ACC112 (cell line): Measurements from ENCODE around the gene SMIM41.
A peak's percentile ranks its signal among the peaks of the same experiment; 100 is the strongest.

Experiments used
- H2AFZ ChIP-seq: fragments of 200-600 bp; sonication (generic); one replicate; pipeline ENCODE4 v1.6.0; 2017; ENCODE audit warnings: antibody characterized with exemption, low read length; ENCODE audit not compliant: unreplicated experiment
- H3K27ac ChIP-seq: fragments of 200-600 bp; sonication (generic); 2 replicates; pipeline ENCODE4 v1.5.1; 2014; ENCODE audit warnings: low read depth, mild to moderate bottlenecking, antibody characterized with exemption, low read length, moderate library complexity
- H3K27me3 ChIP-seq: fragments of 200-600 bp; sonication (generic); 2 replicates; pipeline ENCODE4 v1.6.1; 2014; ENCODE audit warnings: mild to moderate bottlenecking, antibody characterized with exemption, low read length, moderate library complexity, mixed read lengths; ENCODE audit not compliant: insufficient read depth
- H3K36me3 ChIP-seq: fragments of 200-600 bp; sonication (generic); 2 replicates; pipeline ENCODE4 v1.6.1; 2016; ENCODE audit warnings: mild to moderate bottlenecking, antibody characterized with exemption, low read length, moderate library complexity, mixed read lengths; ENCODE audit not compliant: insufficient read depth
- H3K4me1 ChIP-seq: fragments of 200-600 bp; sonication (generic); one replicate; pipeline ENCODE4 v1.6.1; 2016; ENCODE audit warnings: low read length, mixed read lengths; ENCODE audit not compliant: insufficient read depth, unreplicated experiment, control insufficient read depth
- H3K4me3 ChIP-seq: fragments of 200-600 bp; sonication (generic); 2 replicates; pipeline ENCODE4 v1.5.1; 2014; ENCODE audit warnings: mild to moderate bottlenecking, low read depth, low read length
- H3K79me2 ChIP-seq: fragments of 200-600 bp; sonication (generic); one replicate; pipeline ENCODE4 v1.6.0; 2016; ENCODE audit warnings: low read length; ENCODE audit not compliant: control insufficient read depth, unreplicated experiment, insufficient read depth

SMIM41 gene

GRCh38 chr12:52059582-52060497 lies 19.7 kb upstream of the SMIM41 start:
- H3K27me3 ChIP-seq, result no peaks in the 10 kb centered on the region
- H3K36me3 ChIP-seq, result no peaks in the 10 kb centered on the region
- no peak overlapping the region for H3K27ac ChIP-seq
- H3K4me1 ChIP-seq, result peaks cover 19% of the 10 kb centered on the region
- H3K79me2 ChIP-seq, result no peaks in the 10 kb centered on the region
- H3K4me3 ChIP-seq, result no peak overlapping the region
- H2AFZ ChIP-seq, result no peak overlapping the region

DNA sequence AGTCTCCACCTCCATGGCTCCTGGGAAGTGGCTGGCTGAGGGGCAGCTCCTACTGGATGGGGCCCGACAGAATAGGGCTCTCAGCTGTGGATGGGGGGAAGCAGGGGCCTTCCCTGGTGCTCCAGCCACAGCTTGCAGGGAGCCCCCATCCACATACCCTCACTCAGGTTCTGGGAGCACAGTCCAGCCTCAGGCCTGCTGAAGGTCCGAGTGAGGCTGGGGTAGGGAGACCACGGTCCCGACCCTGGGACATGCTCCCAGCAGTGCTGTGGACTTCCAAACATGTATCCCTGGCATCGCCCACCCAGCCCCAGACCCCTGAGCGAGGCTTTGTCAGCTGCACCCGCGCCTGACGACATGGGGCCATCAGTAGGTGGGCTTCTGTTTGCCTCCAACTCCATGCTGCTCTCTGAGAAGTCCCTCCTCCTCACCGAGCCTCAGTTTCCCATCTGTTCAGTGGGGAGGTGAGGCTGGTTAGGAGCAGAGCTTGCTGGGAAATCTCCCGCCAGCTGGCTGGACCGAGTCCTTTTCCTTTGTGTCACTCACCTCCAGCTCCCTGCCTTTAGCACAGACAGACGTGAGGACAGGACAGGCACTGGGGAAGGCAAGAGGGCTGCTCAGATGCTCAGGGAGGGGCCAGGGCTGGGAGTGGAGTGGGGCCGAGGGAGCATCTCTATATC lies 18.9 kb upstream of the SMIM41 start:
- Histone ChIP-seq H3K4me3 (no peak overlapping the region), H3K36me3 (no peaks in the 10 kb centered on the region), H3K27ac (no peak overlapping the region), H3K27me3 (no peaks in the 10 kb centered on the region), H3K4me1 (peaks cover 22% of the 10 kb centered on the region), H3K79me2 (no peaks in the 10 kb centered on the region), H2AFZ (no peak overlapping the region)

DNA sequence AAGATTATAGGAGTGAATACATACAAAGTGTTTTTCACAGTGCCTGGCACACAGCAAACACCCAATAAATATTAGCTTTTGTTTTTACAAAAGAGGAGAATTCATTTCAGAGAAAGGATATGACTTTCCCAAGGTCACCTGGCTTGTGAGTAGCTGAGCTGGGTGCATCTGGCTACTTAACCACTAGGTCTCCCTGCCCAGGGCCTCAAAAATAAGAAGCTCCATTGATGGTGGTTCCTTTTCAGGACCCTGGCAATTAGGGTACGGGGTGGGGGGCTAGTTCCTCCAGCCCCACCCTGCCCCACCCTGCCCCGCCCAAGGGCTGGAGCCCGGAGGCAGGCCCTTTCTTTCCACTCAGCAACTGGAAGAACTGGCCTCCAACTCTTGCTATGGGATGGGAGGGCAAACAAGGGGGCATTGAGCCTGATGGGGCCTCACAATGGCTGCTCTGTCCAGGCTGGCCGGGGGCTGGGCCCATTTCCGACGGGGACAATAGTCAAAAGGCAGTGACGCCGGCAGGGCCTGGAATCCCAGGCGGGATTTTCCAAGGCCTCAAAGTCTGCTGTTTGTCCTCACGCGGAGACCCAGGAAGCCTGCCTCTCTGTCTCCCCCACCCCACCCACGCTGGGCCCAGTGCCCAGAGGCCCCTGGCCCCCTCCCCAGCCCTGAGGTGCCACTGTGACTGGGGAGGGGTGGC lies 17.9 kb upstream of the SMIM41 start:
- Histone ChIP-seq H3K79me2 (no peaks in the 10 kb centered on the region), H3K36me3 (no peaks in the 10 kb centered on the region), H3K27me3 (no peaks in the 10 kb centered on the region), H3K27ac (no peak overlapping the region), H3K4me1 (peaks cover 29% of the 10 kb centered on the region), H3K4me3 (no peak overlapping the region), H2AFZ (no peak overlapping the region)

- Histone ChIP-seq H3K27ac (peak overlapping the region; percentile 90; the same call in 1 of the 2 replicates), H3K36me3 (no peaks in the 10 kb centered on the region), H3K4me1 (peaks cover 34% of the 10 kb centered on the region)
Observed at GRCh38 chr12:52062167-52063081, 17.1 kb upstream of the SMIM41 start.

DNA sequence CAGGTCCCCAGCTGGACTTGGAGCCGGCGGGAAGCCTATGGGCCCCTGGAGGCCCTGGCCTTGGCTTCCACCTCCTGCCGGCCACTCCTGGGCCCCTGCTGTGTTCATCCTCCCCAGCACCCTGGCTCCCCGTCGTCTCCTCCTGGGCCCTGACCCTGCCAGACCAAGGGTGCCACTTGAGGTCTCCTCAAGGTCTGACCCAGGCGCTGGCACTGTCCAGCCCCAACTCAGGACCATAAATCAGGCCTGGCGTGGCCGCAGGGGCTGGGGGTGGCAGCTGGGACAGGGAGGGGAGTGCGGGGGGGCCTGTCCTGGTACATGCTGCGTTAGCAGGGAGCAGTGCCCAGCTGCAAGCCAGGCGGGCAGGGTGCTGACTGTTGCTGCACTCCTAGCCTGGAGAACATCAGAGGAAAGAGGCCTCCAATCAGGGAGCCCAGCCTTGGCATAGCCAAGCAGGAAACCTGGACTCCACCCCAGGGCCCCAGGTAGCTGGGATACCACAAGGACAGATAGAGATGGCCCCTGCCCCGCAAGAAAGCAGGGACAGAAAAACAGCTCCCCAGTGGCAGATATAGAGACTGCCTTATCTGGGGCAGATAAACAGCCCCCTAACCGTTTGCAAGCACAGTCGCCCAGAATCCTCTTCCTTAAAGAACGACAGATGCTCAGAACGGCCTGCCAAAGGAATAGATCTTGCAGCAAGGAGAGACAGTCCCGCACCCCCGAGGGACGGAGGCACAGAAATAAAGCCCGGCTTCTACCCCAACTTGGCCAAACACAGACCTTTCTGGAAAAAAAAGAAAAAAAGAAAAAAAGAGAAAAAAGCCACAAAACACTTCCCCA lies 16.2 kb upstream of the SMIM41 start:
- H3K4me3 ChIP-seq, result no peak overlapping the region
- H3K27ac ChIP-seq, result peak overlapping the region; percentile 90
- H3K79me2 ChIP-seq, result no peaks in the 10 kb centered on the region
- peaks cover 34% of the 10 kb centered on the region for H3K4me1 ChIP-seq
- no peaks in the 10 kb centered on the region for H3K27me3 ChIP-seq
- no peak overlapping the region for H2AFZ ChIP-seq
- no peaks in the 10 kb centered on the region for H3K36me3 ChIP-seq

More at GRCh38 chr12:52062167-52063081, 17.1 kb upstream of the SMIM41 start:
- no peaks in the 10 kb centered on the region for H3K79me2 ChIP-seq
- no peak overlapping the region for H2AFZ ChIP-seq
- H3K27me3 ChIP-seq, result no peaks in the 10 kb centered on the region
- no peak overlapping the region for H3K4me3 ChIP-seq

DNA sequence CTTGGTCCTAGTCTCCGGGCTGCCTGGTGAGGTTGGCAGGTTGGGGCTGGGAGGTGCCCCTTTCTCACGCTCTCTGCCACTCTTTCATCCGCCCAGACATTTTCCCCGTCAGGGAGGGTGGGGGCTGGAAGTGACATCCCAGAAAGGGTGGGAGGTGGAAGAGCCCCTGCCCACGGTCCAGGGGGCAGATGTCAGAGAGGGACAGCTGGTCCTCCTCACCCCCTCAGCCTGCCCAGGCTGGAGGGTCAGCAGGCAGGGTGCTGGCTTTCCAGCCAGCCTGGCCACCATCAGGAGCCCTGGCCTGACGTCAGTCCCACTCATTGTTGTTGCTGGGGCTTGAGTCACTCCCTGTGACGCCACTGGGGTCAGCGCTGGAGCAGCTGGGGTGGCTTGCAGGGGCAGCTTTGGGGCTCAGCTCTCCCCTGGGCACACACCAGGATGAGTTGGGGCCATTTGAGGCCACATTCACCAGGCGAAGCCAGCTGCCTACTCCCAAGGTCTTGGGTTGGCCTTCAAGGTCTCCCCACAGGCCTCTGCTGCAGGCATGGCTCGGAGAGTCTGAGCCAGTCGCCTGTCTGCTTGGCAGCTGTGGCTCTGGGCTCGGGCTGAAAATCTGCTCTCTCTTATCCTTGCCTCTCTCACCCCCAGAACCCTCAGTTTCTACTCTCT lies 15.4 kb upstream of the SMIM41 start:
- Histone ChIP-seq H3K4me1 (peaks cover 36% of the 10 kb centered on the region), H3K27ac (peak overlapping the region; percentile 90), H2AFZ (no peak overlapping the region), H3K79me2 (no peaks in the 10 kb centered on the region), H3K36me3 (no peaks in the 10 kb centered on the region), H3K27me3 (no peaks in the 10 kb centered on the region), H3K4me3 (no peak overlapping the region)

- no peaks in the 10 kb centered on the region for H3K27me3 ChIP-seq
- H3K79me2 ChIP-seq, result peaks cover 17% of the 10 kb centered on the region
- H3K4me3 ChIP-seq, result no peak overlapping the region
- H3K4me1 ChIP-seq, result peaks cover 47% of the 10 kb centered on the region
- no peak overlapping the region for H2AFZ ChIP-seq
- no peaks in the 10 kb centered on the region for H3K36me3 ChIP-seq
- H3K27ac ChIP-seq, result peak overlapping the region; percentile 75
Observed at GRCh38 chr12:52066346-52067080, 13.0 kb upstream of the SMIM41 start.

DNA sequence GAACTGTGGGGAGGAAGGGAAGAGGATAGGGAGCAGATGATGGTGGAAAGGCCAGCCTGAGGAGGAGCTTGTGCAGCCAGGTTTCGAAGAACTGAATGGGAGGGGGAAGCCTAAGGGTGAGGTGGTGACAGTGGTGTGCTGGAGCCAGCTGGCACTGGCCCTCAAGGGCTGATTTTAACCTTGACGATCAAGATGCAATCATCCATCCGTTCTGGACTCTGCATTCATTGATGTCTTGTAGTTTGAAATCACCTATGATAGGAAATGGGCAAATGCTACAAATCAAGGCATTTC lies 12.5 kb upstream of the SMIM41 start:
- no peak overlapping the region for H3K4me3 ChIP-seq
- no peaks in the 10 kb centered on the region for H3K27me3 ChIP-seq
- no peak overlapping the region for H2AFZ ChIP-seq
- H3K27ac ChIP-seq, result peak overlapping the region; percentile 75; the same call in 1 of the 2 replicates
- H3K79me2 ChIP-seq, result peaks cover 22% of the 10 kb centered on the region
- H3K36me3 ChIP-seq, result no peaks in the 10 kb centered on the region
- H3K4me1 ChIP-seq, result peaks cover 52% of the 10 kb centered on the region
